Suprapubic skin (tissue), 4 donors: ENCODE measurements around the gene AMD1. TPM values are rescaled to one million over a fixed set of nuclear protein-coding genes. Genes with fewer than 3 reads are reported as not detected.

Experiments
- DNase-seq, 2 donors: peaks; one replicate each; pipeline ENCODE4 v3.0.0-alpha.2; 2019; ENCODE audit warnings: low spot score in 2 of 2
- H3K27ac ChIP-seq: fragments of 200-600 bp; sonication (generic); one replicate; pipeline ENCODE4 v1.5.1; 2019
- H3K27me3 ChIP-seq: fragments of 200-600 bp; sonication (generic); one replicate; pipeline ENCODE4 v1.5.1; 2019
- H3K36me3 ChIP-seq: fragments of 200-600 bp; sonication (generic); one replicate; pipeline ENCODE4 v1.5.1; 2019
- H3K4me1 ChIP-seq: fragments of 200-600 bp; sonication (generic); one replicate; pipeline ENCODE4 v1.5.1; 2019
- H3K4me3 ChIP-seq: fragments of 200-600 bp; sonication (generic); one replicate; pipeline ENCODE4 v1.5.1; 2019; ENCODE audit warnings: mild to moderate bottlenecking
- H3K9me3 ChIP-seq: fragments of 200-600 bp; sonication (generic); one replicate; pipeline ENCODE4 v1.5.1; 2019
- CTCF ChIP-seq, 2 donors: fragments of 200-600 bp in 1 of 2; fragments of 450-650 bp in 1 of 2; sonication (generic) in 1 of 2; IDR thresholded peaks; one replicate each; pipeline ENCODE4 v1.5.1; 2016 to 2019; ENCODE audit warnings: antibody characterized with exemption in 2 of 2, mild to moderate bottlenecking in 1 of 2, moderate library complexity in 1 of 2
- EP300 ChIP-seq: sonication (generic); formaldehyde crosslinking; IDR thresholded peaks from one replicate; pipeline ENCODE4 v1.6.1; 2017; ENCODE audit warnings: antibody characterized with exemption
- POLR2A ChIP-seq, 2 donors: fragments of 450-650 bp; IDR thresholded peaks; one replicate each; pipeline ENCODE4 v1.6.1; 2017; ENCODE audit warnings: antibody characterized with exemption in 2 of 2, mild to moderate bottlenecking in 2 of 2, moderate library complexity in 2 of 2
- POLR2AphosphoS5 ChIP-seq, 3 donors: sonication (generic); formaldehyde crosslinking; IDR thresholded peaks; one replicate each; pipeline ENCODE4 v1.6.1; 2017; ENCODE audit warnings: antibody characterized with exemption in 3 of 3
- whole genome bisulfite sequencing: methylation state at CpG from one replicate; pipeline ENCODE4 v1.1.5; 2018; 5-methylcytosine and 5-hydroxymethylcytosine counted together
- total RNA-seq, 4 donors: library from RNA; depleted of rRNA; stranded (reverse); fragments of >200 nt; gene quantifications; one replicate each; pipeline ENCODE4 v1.1.0, GENCODE V29; 2016

The AMD1 gene
- total RNA-seq, 4 donors from 2014 or later, result 55.4 to 75.7 (median 69.3) TPM

GRCh38 chr6:110841266-110841665 lies 33.3 kb upstream of the AMD1 start:
- H3K4me3 ChIP-seq, result no peak overlapping the region
- WGBS, result 89% methylated on average over 6 of the region's 6 CpGs
- no peak for DNase-seq
- TF ChIP-seq CTCF (IDR thresholded peaks at IDR 0.05) (no peak), EP300 (no peak), POLR2AphosphoS5 (IDR thresholded peaks at IDR 0.05) (no peak)
- no peak overlapping the region for H3K27ac ChIP-seq
- no peaks in the 10 kb centered on the region for H3K9me3 ChIP-seq
- no peaks in the 10 kb centered on the region for H3K36me3 ChIP-seq
- no peaks in the 10 kb centered on the region for H3K4me1 ChIP-seq
- H3K27me3 ChIP-seq, result no peaks in the 10 kb centered on the region

- no peaks in the 10 kb centered on the region for H3K27me3 ChIP-seq
- H3K4me3 ChIP-seq, result no peak overlapping the region
- TF ChIP-seq POLR2AphosphoS5 (IDR thresholded peaks at IDR 0.05) (no peak), EP300 (no peak), POLR2A (IDR thresholded peaks at IDR 0.05) (no peak), CTCF (IDR thresholded peaks at IDR 0.05) (no peak)
- 66% methylated on average over 4 of the region's 4 CpGs for WGBS
- no peaks in the 10 kb centered on the region for H3K9me3 ChIP-seq
- no peaks in the 10 kb centered on the region for H3K36me3 ChIP-seq
- no peak overlapping the region for H3K27ac ChIP-seq
- DNase-seq, result no peak
- H3K4me1 ChIP-seq, result no peaks in the 10 kb centered on the region
Measured at GRCh38 chr6:110849781-110850180, 24.8 kb upstream of the AMD1 start.

GRCh38 chr6:110852773-110853172 lies 21.8 kb upstream of the AMD1 start:
- 96% methylated on average over 2 of the region's 2 CpGs for WGBS
- TF ChIP-seq CTCF (IDR thresholded peaks at IDR 0.05), result no peak
- TF ChIP-seq POLR2AphosphoS5 (IDR thresholded peaks at IDR 0.05), result no peak
- no peaks in the 10 kb centered on the region for H3K36me3 ChIP-seq
- no peak for DNase-seq
- H3K27me3 ChIP-seq, result no peaks in the 10 kb centered on the region
- no peak overlapping the region for H3K4me3 ChIP-seq
- no peaks in the 10 kb centered on the region for H3K9me3 ChIP-seq
- H3K4me1 ChIP-seq, result no peaks in the 10 kb centered on the region
- no peak overlapping the region for H3K27ac ChIP-seq

- no peak overlapping the region for H3K4me3 ChIP-seq
- H3K36me3 ChIP-seq, result no peaks in the 10 kb centered on the region
- TF ChIP-seq POLR2A (IDR thresholded peaks at IDR 0.05), result no peak
- TF ChIP-seq CTCF (IDR thresholded peaks at IDR 0.05), result no peak
- no peak for TF ChIP-seq POLR2AphosphoS5 (IDR thresholded peaks at IDR 0.05)
- no peak for TF ChIP-seq EP300
- DNase-seq, result no peak
- H3K27ac ChIP-seq, result peak overlapping the region; percentile 63
- no peaks in the 10 kb centered on the region for H3K4me1 ChIP-seq
- 56% methylated on average over 5 of the region's 5 CpGs for WGBS
- H3K27me3 ChIP-seq, result no peaks in the 10 kb centered on the region
- no peaks in the 10 kb centered on the region for H3K9me3 ChIP-seq
Measured at GRCh38 chr6:110853754-110854477, 20.7 kb upstream of the AMD1 start.

- no peaks in the 10 kb centered on the region for H3K4me1 ChIP-seq
- H3K27ac ChIP-seq, result no peak overlapping the region
- H3K36me3 ChIP-seq, result no peaks in the 10 kb centered on the region
- no peaks in the 10 kb centered on the region for H3K27me3 ChIP-seq
- WGBS, result 90% methylated on average over 3 of the region's 3 CpGs
- no peak overlapping the region for H3K4me3 ChIP-seq
- no peak for DNase-seq
- TF ChIP-seq POLR2AphosphoS5 (IDR thresholded peaks at IDR 0.05) (no peak), EP300 (no peak), POLR2A (IDR thresholded peaks at IDR 0.05) (no peak), CTCF (IDR thresholded peaks at IDR 0.05) (no peak)
- no peaks in the 10 kb centered on the region for H3K9me3 ChIP-seq
Measured at GRCh38 chr6:110856296-110856695, 18.3 kb upstream of the AMD1 start.
